Measurements from ENCODE around the gene CNBP. TPM values are rescaled to one million over a fixed set of nuclear protein-coding genes. Genes with fewer than 3 reads are reported as not detected.
"Not testable (repeated sequence)": the region's sequence is repeated elsewhere in the genome, so short reads cannot be mapped to it uniquely, and the experiment has no call there.

CNBP gene
- total RNA-seq, 2 donors from 2014 or later, result 339 to 523 TPM

DNA sequence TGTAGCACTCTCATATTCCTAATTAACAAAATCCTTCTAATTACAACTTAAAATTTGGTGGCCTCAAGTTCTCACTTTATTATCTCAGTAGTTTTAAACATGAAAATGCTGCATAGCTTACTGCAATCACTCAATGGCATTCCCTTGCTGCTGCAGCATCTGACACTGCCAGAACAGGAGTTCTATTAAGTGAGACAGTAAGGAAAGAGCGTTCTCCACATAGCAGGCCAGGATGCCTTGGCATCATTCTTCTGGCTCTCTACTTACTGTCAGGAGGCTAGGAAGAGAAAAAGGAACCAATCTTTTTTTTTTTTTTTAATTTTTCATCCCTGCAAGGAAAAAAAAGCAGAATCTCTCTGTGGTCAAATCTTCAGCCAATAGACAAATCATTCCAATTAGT lies 3.2 kb downstream of the CNBP start:
- Histone ChIP-seq H3K27ac (peak overlapping the region; percentile 2 to 32), H3K4me1 (replicated peaks) (peaks cover 26% of the 10 kb centered on the region), H3K36me3 (peaks cover 0 to 3% of the 10 kb centered on the region in 2 donors), H3K27me3 (replicated peaks; ENCODE audit: insufficient read depth) (no peaks in the 10 kb centered on the region), H3K4me3 (peak overlapping the region in 1 of 2 donors; percentile 98), H3K9me3 (no peaks in the 10 kb centered on the region)
- 11% methylated on average over 1 of the region's 1 CpG for WGBS
- TF ChIP-seq POLR2A (IDR thresholded peaks at IDR 0.05), result no peak
- TF ChIP-seq, protein P1, sequence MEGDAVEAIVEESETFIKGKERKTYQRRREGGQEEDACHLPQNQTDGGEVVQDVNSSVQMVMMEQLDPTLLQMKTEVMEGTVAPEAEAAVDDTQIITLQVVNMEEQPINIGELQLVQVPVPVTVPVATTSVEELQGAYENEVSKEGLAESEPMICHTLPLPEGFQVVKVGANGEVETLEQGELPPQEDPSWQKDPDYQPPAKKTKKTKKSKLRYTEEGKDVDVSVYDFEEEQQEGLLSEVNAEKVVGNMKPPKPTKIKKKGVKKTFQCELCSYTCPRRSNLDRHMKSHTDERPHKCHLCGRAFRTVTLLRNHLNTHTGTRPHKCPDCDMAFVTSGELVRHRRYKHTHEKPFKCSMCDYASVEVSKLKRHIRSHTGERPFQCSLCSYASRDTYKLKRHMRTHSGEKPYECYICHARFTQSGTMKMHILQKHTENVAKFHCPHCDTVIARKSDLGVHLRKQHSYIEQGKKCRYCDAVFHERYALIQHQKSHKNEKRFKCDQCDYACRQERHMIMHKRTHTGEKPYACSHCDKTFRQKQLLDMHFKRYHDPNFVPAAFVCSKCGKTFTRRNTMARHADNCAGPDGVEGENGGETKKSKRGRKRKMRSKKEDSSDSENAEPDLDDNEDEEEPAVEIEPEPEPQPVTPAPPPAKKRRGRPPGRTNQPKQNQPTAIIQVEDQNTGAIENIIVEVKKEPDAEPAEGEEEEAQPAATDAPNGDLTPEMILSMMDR (IDR thresholded peaks at IDR 0.05), result no peak
- intact Hi-C loops (cut with DNase I), result loop anchor here (5.0 kb wide), 2 partner anchors 47 to 67 kb away; partner anchors contain the start of gene COPG1
- no peak for DNase-seq (ENCODE audit: low spot score)

DNA sequence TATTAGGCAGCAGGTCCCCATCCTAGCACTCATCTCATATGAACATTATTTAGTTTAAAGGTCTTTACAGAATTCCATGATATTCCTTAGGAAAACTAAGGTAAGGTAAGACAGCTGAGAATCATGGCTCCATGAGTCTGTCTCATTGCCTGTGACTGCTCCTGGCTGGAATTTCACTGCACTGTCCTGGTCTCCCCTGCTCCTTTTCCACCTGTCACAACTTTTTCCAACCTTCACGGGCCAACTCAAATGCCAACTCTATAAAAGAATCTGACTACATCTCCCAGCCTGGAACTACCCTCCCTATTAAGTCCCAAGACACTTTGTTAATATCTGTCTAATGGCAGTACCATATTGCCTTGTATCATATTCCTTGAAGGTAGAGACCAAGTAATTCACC lies 7.6 kb downstream of the CNBP start:
- intact Hi-C loops (cut with DNase I), result no loop called here
- 23% methylated on average over 1 of the region's 1 CpG for WGBS

GRCh38 chr3:129173725-129174124 lies 10.0 kb downstream of the CNBP start:
- Histone ChIP-seq H3K4me3 (no peak overlapping the region), H3K9me3 (no peaks in the 10 kb centered on the region), H3K4me1 (replicated peaks) (peaks cover 15% of the 10 kb centered on the region), H3K36me3 (peaks cover 0 to 11% of the 10 kb centered on the region in 2 donors), H3K27me3 (replicated peaks; ENCODE audit: insufficient read depth) (no peaks in the 10 kb centered on the region), H3K27ac (no peak overlapping the region)
- WGBS, result 42% methylated on average over 4 of the region's 4 CpGs
- intact Hi-C loops (cut with DNase I), result no loop called here
- TF ChIP-seq, protein P1 (IDR thresholded peaks at IDR 0.05), result no peak
- TF ChIP-seq POLR2AphosphoS5 (IDR thresholded peaks at IDR 0.05) (no peak), POLR2A (IDR thresholded peaks at IDR 0.05) (no peak)
- no peak for DNase-seq (ENCODE audit: low spot score)

More for the DNA sequence above, 7.6 kb downstream of the CNBP start:
- TF ChIP-seq POLR2A (IDR thresholded peaks at IDR 0.05) (no peak), POLR2AphosphoS5 (IDR thresholded peaks at IDR 0.05) (no peak)
- TF ChIP-seq, protein P1 (IDR thresholded peaks at IDR 0.05), result no peak
- H3K36me3 ChIP-seq, result peaks cover 3 to 5% of the 10 kb centered on the region in 2 donors
- no peak for DNase-seq (ENCODE audit: low spot score)
- H3K27ac ChIP-seq, result no peak overlapping the region
- no peak overlapping the region for H3K4me3 ChIP-seq
- no peaks in the 10 kb centered on the region for H3K27me3 ChIP-seq (replicated peaks; ENCODE audit: insufficient read depth)
- H3K9me3 ChIP-seq, result no peaks in the 10 kb centered on the region
- H3K4me1 ChIP-seq (replicated peaks), result peaks cover 31% of the 10 kb centered on the region

DNA sequence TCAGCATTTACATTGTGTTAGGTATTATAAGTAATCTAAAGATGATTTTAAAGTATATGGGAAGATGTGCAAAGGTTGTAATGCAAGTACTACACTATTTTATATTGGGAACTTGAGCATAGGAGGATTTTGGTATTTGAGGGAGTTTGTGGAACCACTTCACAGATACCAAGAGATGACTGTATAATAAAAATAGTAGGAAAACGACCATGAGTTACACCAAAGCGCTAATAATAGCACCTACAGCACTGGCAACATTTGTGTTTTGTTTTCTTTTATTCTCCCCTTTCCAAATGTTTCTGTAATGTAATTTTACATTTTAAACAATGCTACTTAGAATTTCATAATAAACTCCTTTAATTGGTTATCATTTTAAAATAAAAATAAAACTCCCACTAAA lies 10.5 kb downstream of the CNBP start:
- H3K27ac ChIP-seq, result no peak overlapping the region
- H3K4me3 ChIP-seq, result no peak overlapping the region
- DNase-seq (ENCODE audit: low spot score), result no peak
- peaks cover 10% of the 10 kb centered on the region for H3K4me1 ChIP-seq (replicated peaks)
- H3K27me3 ChIP-seq (replicated peaks; ENCODE audit: insufficient read depth), result no peaks in the 10 kb centered on the region
- H3K36me3 ChIP-seq, result peaks cover 0 to 11% of the 10 kb centered on the region in 2 donors
- 52% methylated on average over 2 of the region's 2 CpGs for WGBS
- H3K9me3 ChIP-seq, result no peaks in the 10 kb centered on the region
- intact Hi-C loops (cut with DNase I), result no loop called here
- TF ChIP-seq POLR2AphosphoS5 (IDR thresholded peaks at IDR 0.05) (no peak), POLR2A (IDR thresholded peaks at IDR 0.05) (no peak)
- TF ChIP-seq, protein P1 (IDR thresholded peaks at IDR 0.05), result no peak

- H3K4me1 ChIP-seq (replicated peaks), result peaks cover 7% of the 10 kb centered on the region
- TF ChIP-seq, protein P1 (IDR thresholded peaks at IDR 0.05), result no peak
- TF ChIP-seq POLR2A (IDR thresholded peaks at IDR 0.05) (no peak), POLR2AphosphoS5 (IDR thresholded peaks at IDR 0.05) (no peak)
- H3K36me3 ChIP-seq, result peaks cover 0 to 11% of the 10 kb centered on the region in 2 donors
- DNase-seq (ENCODE audit: low spot score), result no peak
- no peaks in the 10 kb centered on the region for H3K9me3 ChIP-seq
- H3K27ac ChIP-seq, result no peak overlapping the region
- intact Hi-C loops (cut with DNase I), result no loop called here
- H3K4me3 ChIP-seq, result no peak overlapping the region
- WGBS, result 85% methylated on average over 15 of the region's 15 CpGs
- H3K27me3 ChIP-seq (replicated peaks; ENCODE audit: insufficient read depth), result no peaks in the 10 kb centered on the region
Observed at GRCh38 chr3:129166579-129167332, 16.9 kb downstream of the CNBP start.

- H3K36me3 ChIP-seq; H3K4me1 ChIP-seq (replicated peaks); DNase-seq (ENCODE audit: low spot score); H3K27me3 ChIP-seq (replicated peaks; ENCODE audit: insufficient read depth); H3K27ac ChIP-seq; H3K4me3 ChIP-seq; H3K9me3 ChIP-seq; intact Hi-C loops (cut with DNase I): not testable (repeated sequence)
- WGBS, result 96% methylated on average over 8 of the region's 8 CpGs
Observed at GRCh38 chr3:129165594-129165993, 18.1 kb downstream of the CNBP start.

Measured in prostate gland (tissue), 2 donors.